Measurements from ENCODE around the gene FLCN. TPM values are rescaled to one million over a fixed set of nuclear protein-coding genes. Genes with fewer than 3 reads are reported as not detected.

FLCN gene
- total and polyA plus RNA-seq, 2 donors: 14.4 to 14.6 TPM

- Histone ChIP-seq H3K27me3 (ENCODE audit: control insufficient read depth in 2 of 2, insufficient read depth in 1 of 2, low read length in 1 of 2) (peaks cover 0 to 23% of the 10 kb centered on the region in 2 donors), H3K27ac (ENCODE audit: low read depth in 1 of 2, low read length in 1 of 2) (peak within 1 kb of the TSS; percentile 26 to 56), H3K9me3 (ENCODE audit: control insufficient read depth in 2 of 2, insufficient read depth in 1 of 2, low read length in 1 of 2) (peaks cover 3 to 5% of the 10 kb centered on the region in 2 donors), H3K4me1 (ENCODE audit: control insufficient read depth in 2 of 2, insufficient read depth in 2 of 2, low read length in 2 of 2) (peaks cover 12 to 13% of the 10 kb centered on the region in 2 donors), H3K36me3 (ENCODE audit: control insufficient read depth in 2 of 2, insufficient read depth in 2 of 2, low read length in 1 of 2) (peaks cover 2 to 4% of the 10 kb centered on the region in 2 donors), H3K4me3 (ENCODE audit: low read length in 2 of 2) (peak within 1 kb of the TSS; percentile 45 to 47)
- DNase-seq (ENCODE audit: low read depth in 6 of 9, low spot score in 9 of 9): peak in 4 of 9 donors; percentile 6 to 62 (median 55)
- WGBS: 34% methylated on average over 78 of the region's 78 CpGs
Measured at GRCh38 chr17:17206124-17206912, 30.6 kb downstream of the FLCN start, which contains the start of gene PLD6. Gene PLD6, minus strand, starts transcription at chr17:17206333. Its CDS starts 47 bp downstream, at chr17:17206286.

GRCh38 chr17:17205368-17206123 lies 31.4 kb downstream of the FLCN start:
- Histone ChIP-seq H3K4me1 (ENCODE audit: control insufficient read depth in 2 of 2, insufficient read depth in 2 of 2, low read length in 2 of 2) (peaks cover 12 to 13% of the 10 kb centered on the region in 2 donors), H3K27ac (ENCODE audit: low read depth in 1 of 2, low read length in 1 of 2) (peak overlapping the region; percentile 26 to 56), H3K9me3 (ENCODE audit: control insufficient read depth in 2 of 2, insufficient read depth in 1 of 2, low read length in 1 of 2) (peaks cover 3 to 5% of the 10 kb centered on the region in 2 donors), H3K36me3 (ENCODE audit: control insufficient read depth in 2 of 2, insufficient read depth in 2 of 2, low read length in 1 of 2) (peaks cover 0 to under 1% of the 10 kb centered on the region in 2 donors), H3K4me3 (ENCODE audit: low read length in 2 of 2) (peak overlapping the region; percentile 45 to 47), H3K27me3 (ENCODE audit: control insufficient read depth in 2 of 2, insufficient read depth in 1 of 2, low read length in 1 of 2) (peaks cover 0 to 23% of the 10 kb centered on the region in 2 donors)
- peak in 4 of 9 donors; percentile 20 to 44 (median 34) for DNase-seq (ENCODE audit: low read depth in 6 of 9, low spot score in 9 of 9)
- 14% methylated on average over 70 of the region's 70 CpGs for WGBS

- Histone ChIP-seq H3K4me1 (ENCODE audit: control insufficient read depth in 2 of 2, insufficient read depth in 2 of 2, low read length in 2 of 2) (peaks cover 12 to 13% of the 10 kb centered on the region in 2 donors), H3K4me3 (ENCODE audit: low read length in 2 of 2) (peak overlapping the region; percentile 45 to 47), H3K27ac (ENCODE audit: low read depth in 1 of 2, low read length in 1 of 2) (peak overlapping the region in 1 of 2 donors; percentile 56), H3K27me3 (ENCODE audit: control insufficient read depth in 2 of 2, insufficient read depth in 1 of 2, low read length in 1 of 2) (peaks cover 0 to 23% of the 10 kb centered on the region in 2 donors), H3K36me3 (ENCODE audit: control insufficient read depth in 2 of 2, insufficient read depth in 2 of 2, low read length in 1 of 2) (no peaks in the 10 kb centered on the region), H3K9me3 (ENCODE audit: control insufficient read depth in 2 of 2, insufficient read depth in 1 of 2, low read length in 1 of 2) (peaks cover 3 to 5% of the 10 kb centered on the region in 2 donors)
- 93% methylated on average over 14 of the region's 14 CpGs for WGBS
- DNase-seq (ENCODE audit: low read depth in 6 of 9, low spot score in 9 of 9): no peak
Measured at GRCh38 chr17:17204635-17205231, 32.2 kb downstream of the FLCN start.

DNA sequence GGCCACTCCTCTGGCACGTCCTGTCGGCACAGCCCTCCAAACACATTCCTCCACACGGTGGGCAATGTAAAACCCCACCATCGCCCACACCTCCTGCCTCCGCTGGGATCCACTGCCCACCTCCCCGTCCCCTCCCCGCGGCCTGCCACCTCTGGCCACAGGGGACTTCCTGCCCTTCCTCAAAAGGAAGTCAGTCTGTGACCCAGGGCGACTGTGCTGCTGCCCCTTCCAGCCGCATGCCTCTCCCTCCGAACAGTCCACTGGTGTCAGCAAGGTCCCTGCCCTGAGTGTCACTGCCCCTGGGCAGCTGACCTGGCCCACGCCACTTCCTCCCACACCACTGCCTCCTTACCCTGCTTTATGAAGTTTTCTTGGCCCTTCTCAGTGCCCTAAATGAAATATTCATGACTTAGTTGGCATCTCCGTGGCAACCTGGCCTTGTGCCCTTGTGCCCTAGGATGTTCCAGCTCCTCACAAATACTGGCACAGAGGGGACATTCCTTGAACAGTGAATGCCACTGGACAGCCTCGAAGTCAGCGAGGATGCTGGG lies 32.9 kb downstream of the FLCN start:
- H3K4me3 ChIP-seq (ENCODE audit: low read length in 2 of 2): no peak overlapping the region
- DNase-seq (ENCODE audit: low read depth in 6 of 9, low spot score in 9 of 9): no peak
- H3K36me3 ChIP-seq (ENCODE audit: control insufficient read depth in 2 of 2, insufficient read depth in 2 of 2, low read length in 1 of 2): no peaks in the 10 kb centered on the region
- peaks cover 3 to 5% of the 10 kb centered on the region in 2 donors for H3K9me3 ChIP-seq (ENCODE audit: control insufficient read depth in 2 of 2, insufficient read depth in 1 of 2, low read length in 1 of 2)
- no peak overlapping the region for H3K27ac ChIP-seq (ENCODE audit: low read depth in 1 of 2, low read length in 1 of 2)
- H3K27me3 ChIP-seq (ENCODE audit: control insufficient read depth in 2 of 2, insufficient read depth in 1 of 2, low read length in 1 of 2): peaks cover 0 to 23% of the 10 kb centered on the region in 2 donors
- 93% methylated on average over 15 of the region's 15 CpGs for WGBS
- H3K4me1 ChIP-seq (ENCODE audit: control insufficient read depth in 2 of 2, insufficient read depth in 2 of 2, low read length in 2 of 2): peaks cover 12 to 13% of the 10 kb centered on the region in 2 donors

GRCh38 chr17:17203173-17203730 lies 33.7 kb downstream of the FLCN start:
- Histone ChIP-seq H3K9me3 (ENCODE audit: control insufficient read depth in 2 of 2, insufficient read depth in 1 of 2, low read length in 1 of 2) (peaks cover 3 to 5% of the 10 kb centered on the region in 2 donors), H3K27ac (ENCODE audit: low read depth in 1 of 2, low read length in 1 of 2) (no peak overlapping the region), H3K4me1 (ENCODE audit: control insufficient read depth in 2 of 2, insufficient read depth in 2 of 2, low read length in 2 of 2) (peaks cover 12 to 13% of the 10 kb centered on the region in 2 donors), H3K4me3 (ENCODE audit: low read length in 2 of 2) (no peak overlapping the region), H3K27me3 (ENCODE audit: control insufficient read depth in 2 of 2, insufficient read depth in 1 of 2, low read length in 1 of 2) (peaks cover 0 to 23% of the 10 kb centered on the region in 2 donors), H3K36me3 (ENCODE audit: control insufficient read depth in 2 of 2, insufficient read depth in 2 of 2, low read length in 1 of 2) (no peaks in the 10 kb centered on the region)
- WGBS: 95% methylated on average over 15 of the region's 15 CpGs
- DNase-seq (ENCODE audit: low read depth in 6 of 9, low spot score in 9 of 9): no peak

DNA sequence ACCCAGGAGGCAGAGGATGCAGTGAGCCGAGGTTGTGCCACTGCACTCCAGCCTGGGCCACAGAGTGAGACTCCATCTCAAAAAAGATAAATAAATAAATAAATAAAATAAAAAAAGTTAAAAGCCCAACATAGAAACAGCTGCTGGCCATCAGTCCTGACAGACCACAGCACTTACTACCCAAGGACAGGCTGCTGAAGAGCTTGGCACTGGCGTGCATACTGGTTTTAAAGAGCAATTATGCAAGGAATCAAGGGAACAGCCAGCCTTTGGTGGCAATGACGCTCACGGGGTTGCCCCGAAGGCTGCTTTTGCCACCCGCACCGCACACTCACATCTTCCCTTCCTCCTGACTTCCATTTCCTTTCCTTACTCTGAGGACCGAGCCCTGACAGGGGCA lies 35.1 kb downstream of the FLCN start:
- no peak overlapping the region for H3K4me3 ChIP-seq (ENCODE audit: low read length in 2 of 2)
- H3K27me3 ChIP-seq (ENCODE audit: control insufficient read depth in 2 of 2, insufficient read depth in 1 of 2, low read length in 1 of 2): peaks cover 0 to 21% of the 10 kb centered on the region in 2 donors
- WGBS: 96% methylated on average over 8 of the region's 8 CpGs
- no peaks in the 10 kb centered on the region for H3K36me3 ChIP-seq (ENCODE audit: control insufficient read depth in 2 of 2, insufficient read depth in 2 of 2, low read length in 1 of 2)
- peaks cover 12 to 13% of the 10 kb centered on the region in 2 donors for H3K4me1 ChIP-seq (ENCODE audit: control insufficient read depth in 2 of 2, insufficient read depth in 2 of 2, low read length in 2 of 2)
- no peak for DNase-seq (ENCODE audit: low read depth in 6 of 9, low spot score in 9 of 9)
- peaks cover 3 to 5% of the 10 kb centered on the region in 2 donors for H3K9me3 ChIP-seq (ENCODE audit: control insufficient read depth in 2 of 2, insufficient read depth in 1 of 2, low read length in 1 of 2)
- no peak overlapping the region for H3K27ac ChIP-seq (ENCODE audit: low read depth in 1 of 2, low read length in 1 of 2)

- H3K27me3 ChIP-seq (ENCODE audit: control insufficient read depth in 2 of 2, insufficient read depth in 1 of 2, low read length in 1 of 2): peaks cover 0 to 17% of the 10 kb centered on the region in 2 donors
- 93% methylated on average over 10 of the region's 10 CpGs for WGBS
- H3K27ac ChIP-seq (ENCODE audit: low read depth in 1 of 2, low read length in 1 of 2): no peak overlapping the region
- no peak overlapping the region for H3K4me3 ChIP-seq (ENCODE audit: low read length in 2 of 2)
- no peaks in the 10 kb centered on the region for H3K36me3 ChIP-seq (ENCODE audit: control insufficient read depth in 2 of 2, insufficient read depth in 2 of 2, low read length in 1 of 2)
- no peak for DNase-seq (ENCODE audit: low read depth in 6 of 9, low spot score in 9 of 9)
- H3K4me1 ChIP-seq (ENCODE audit: control insufficient read depth in 2 of 2, insufficient read depth in 2 of 2, low read length in 2 of 2): peaks cover 12 to 13% of the 10 kb centered on the region in 2 donors
- peaks cover 0 to under 1% of the 10 kb centered on the region in 2 donors for H3K9me3 ChIP-seq (ENCODE audit: control insufficient read depth in 2 of 2, insufficient read depth in 1 of 2, low read length in 1 of 2)
Measured at GRCh38 chr17:17201271-17201670, 35.7 kb downstream of the FLCN start.

DNA sequence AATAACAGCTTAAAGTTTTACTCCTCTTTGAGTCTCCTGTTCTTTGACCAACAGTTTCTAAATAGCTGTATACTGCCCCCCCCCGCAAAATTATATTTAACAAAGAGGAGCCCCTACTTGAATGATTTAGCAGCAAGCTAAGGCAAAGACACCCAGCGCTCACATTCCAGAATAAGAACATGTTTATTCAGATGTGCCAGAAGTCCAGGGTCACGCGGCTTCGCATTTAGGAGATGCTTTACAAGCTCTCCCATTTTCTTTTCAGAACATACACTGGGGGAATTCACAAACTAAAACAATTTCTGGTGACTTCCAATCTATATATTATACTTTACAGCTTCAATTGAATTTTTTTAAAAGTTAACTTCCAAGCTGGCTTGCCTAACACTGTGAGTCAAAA lies 36.1 kb downstream of the FLCN start:
- H3K27me3 ChIP-seq (ENCODE audit: control insufficient read depth in 2 of 2, insufficient read depth in 1 of 2, low read length in 1 of 2): peaks cover 0 to 17% of the 10 kb centered on the region in 2 donors
- WGBS: 93% methylated on average over 5 of the region's 5 CpGs
- peaks cover 10 to 13% of the 10 kb centered on the region in 2 donors for H3K4me1 ChIP-seq (ENCODE audit: control insufficient read depth in 2 of 2, insufficient read depth in 2 of 2, low read length in 2 of 2)
- no peak overlapping the region for H3K27ac ChIP-seq (ENCODE audit: low read depth in 1 of 2, low read length in 1 of 2)
- no peaks in the 10 kb centered on the region for H3K9me3 ChIP-seq (ENCODE audit: control insufficient read depth in 2 of 2, insufficient read depth in 1 of 2, low read length in 1 of 2)
- H3K4me3 ChIP-seq (ENCODE audit: low read length in 2 of 2): no peak overlapping the region
- no peak for DNase-seq (ENCODE audit: low read depth in 6 of 9, low spot score in 9 of 9)
- no peaks in the 10 kb centered on the region for H3K36me3 ChIP-seq (ENCODE audit: control insufficient read depth in 2 of 2, insufficient read depth in 2 of 2, low read length in 1 of 2)

Measured in thymus (tissue), 11 donors.